ENCODE results near the gene DNAJC17.

DNA sequence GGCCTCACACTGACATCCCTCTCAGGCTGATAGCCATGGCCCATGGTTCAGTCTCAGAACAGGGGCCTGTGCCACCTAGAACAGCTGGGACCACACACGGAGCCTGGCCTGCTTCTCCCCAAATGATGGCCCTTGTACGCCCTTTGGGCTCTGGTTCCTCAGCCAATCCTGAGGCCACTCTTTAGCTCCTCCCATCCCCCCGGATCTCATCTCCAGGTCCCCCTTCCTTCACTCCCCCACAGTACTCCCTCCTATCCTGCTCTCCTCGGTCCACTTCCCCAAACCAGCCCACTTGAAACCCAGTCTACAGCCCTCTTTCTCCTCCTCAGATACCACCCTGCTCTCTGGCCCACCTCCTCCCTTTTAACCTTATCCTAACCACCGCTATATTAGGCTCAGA lies 18.2 kb downstream of the DNAJC17 start:
- TF ChIP-seq CTCF (conservative IDR thresholded peaks at IDR 0.05; ENCODE audit: low read depth, low read length) (no peak), EZH2 (IDR thresholded peaks at IDR 0.05; ENCODE audit: low read length, unreplicated experiment) (no peak)

Measured in PC-3 (cell line).